Spleen (tissue), 11 donors: ENCODE results near the gene ID4. TPM values are rescaled to one million over a fixed set of nuclear protein-coding genes. Genes with fewer than 3 reads are reported as not detected.

ENCODE experiments used
- DNase-seq: peaks from one replicate; pipeline ENCODE4 v3.0.0-alpha.2; 2020
- H3K27ac ChIP-seq, 8 donors: fragments of 200-600 bp; sonication (generic) in 7 of 8; 1 replicate in 4 of 8; 2 replicates in 4 of 8; pipeline versions ENCODE4 v1.5.0 to v1.8.0; 2016 to 2021; ENCODE audit warnings: inconsistent platforms in 4 of 8, mild to moderate bottlenecking in 4 of 8, moderate library complexity in 1 of 8
- H3K27me3 ChIP-seq, 7 donors: fragments of 200-600 bp; sonication (generic) in 6 of 7; replicated peaks in 1 of 7; 1 replicate in 4 of 7; 2 replicates in 3 of 7; pipeline versions ENCODE4 v1.5.0 to v1.8.0; 2016 to 2021; ENCODE audit warnings: inconsistent platforms in 3 of 7, mild to moderate bottlenecking in 1 of 7
- H3K36me3 ChIP-seq, 6 donors: fragments of 200-600 bp; sonication (generic) in 5 of 6; 1 replicate in 4 of 6; 2 replicates in 2 of 6; pipeline versions ENCODE4 v1.5.0 to v1.8.0; 2016 to 2021; ENCODE audit warnings: inconsistent platforms in 2 of 6
- H3K4me1 ChIP-seq, 6 donors: fragments of 200-600 bp; sonication (generic) in 5 of 6; 1 replicate in 3 of 6; 2 replicates in 3 of 6; pipeline versions ENCODE4 v1.5.0 to v1.8.0; 2016 to 2021; ENCODE audit warnings: inconsistent platforms in 3 of 6
- H3K4me3 ChIP-seq, 8 donors: fragments of 200-600 bp; sonication (generic) in 7 of 8; 1 replicate in 4 of 8; 2 replicates in 4 of 8; pipeline versions ENCODE4 v1.5.0 to v1.8.0; 2016 to 2021; ENCODE audit warnings: inconsistent platforms in 4 of 8, mild to moderate bottlenecking in 4 of 8, moderate library complexity in 2 of 8
- H3K9me3 ChIP-seq, 8 donors: fragments of 200-600 bp; sonication (generic) in 7 of 8; 1 replicate in 4 of 8; 2 replicates in 4 of 8; pipeline versions ENCODE4 v1.5.0 to v1.8.0; 2016 to 2021; ENCODE audit warnings: inconsistent platforms in 4 of 8
- CTCF ChIP-seq, 11 experiments: fragments of 200-600 bp in 7 of 11; fragments of 450-650 bp in 4 of 11; sonication (generic) in 4 of 11; IDR thresholded peaks in 8 of 11; conservative IDR thresholded peaks in 3 of 11; 1 replicate in 7 of 11; 2 replicates in 4 of 11; pipeline versions ENCODE4 v1.4.0 to v1.8.0; 2016 to 2021; ENCODE audit warnings: antibody characterized with exemption in 11 of 11, inconsistent platforms in 4 of 11, mild to moderate bottlenecking in 1 of 11
- POLR2A ChIP-seq, 3 donors: fragments of 450-650 bp; IDR thresholded peaks; one replicate each; pipeline ENCODE4 v1.5.1; 2017; ENCODE audit warnings: antibody characterized with exemption in 3 of 3, mild to moderate bottlenecking in 1 of 3
- POLR2AphosphoS5 ChIP-seq, 3 donors: sonication (generic); formaldehyde crosslinking; IDR thresholded peaks; one replicate each; pipeline ENCODE4 v1.5.1; 2017; ENCODE audit warnings: antibody characterized with exemption in 3 of 3
- WGBS, 5 donors: extraction: QIAGEN DNeasy Blood & Tissue Kit in 3 of 5; methylation state at CpG; one replicate each; pipeline versions ENCODE4 v1.1.5 to v1.1.7; 2013 to 2018; 5-methylcytosine and 5-hydroxymethylcytosine counted together
- intact Hi-C: fragments of 100-400 bp; cut with DNase I; formaldehyde crosslinking; loops from one replicate; pipeline ENCODE4 v1.15.0; 2023; ENCODE audit warnings: low total_unique reads
- polyA plus RNA-seq, 3 donors: library from polyadenylated mRNA; stranded (reverse); fragments of 200-250 nt; gene quantifications; one replicate each; pipeline ENCODE4 v1.2.1, GENCODE V29; 2013
- total RNA-seq, 7 donors: library from RNA; depleted of rRNA in 3 of 7; stranded (reverse); fragments of >200 nt in 3 of 7; fragmentation: NEBNext Ultra II Directional in 4 of 7; extraction: Animal tissue kit (Norgen Biotek cat#: 25700) in 4 of 7; gene quantifications; one replicate each; pipeline versions ENCODE4 v1.1.0 to v1.2.1, GENCODE V29; 2016 to 2021
- donor health status: healthy with polysubstance abuse.
- donor health status: DM: no; HTN: no; CAD: no; lungs with moderate emphysema.
- donor health status: DM: no; HTN: no; CAD: no.
- donor health status: Bipolar disorder and iron deficiency.
- donor health status: healthy.
- donor health status: DM: no; HTN: no; CAD: no.
- donor health status: DM: yes; HTN: yes; CAD: no.

Gene ID4
- total and polyA plus RNA-seq, 10 donors: 7.8 to 29.1 (median 15.7) TPM

GRCh38 chr6:19864285-19864684 lies 27.1 kb downstream of the ID4 start:
- TF ChIP-seq POLR2A (IDR thresholded peaks at IDR 0.05) (no peak), CTCF (IDR thresholded peaks at IDR 0.05 in 8 of 11, conservative IDR thresholded peaks at IDR 0.05 in 3 of 11) (no peak)
- Histone ChIP-seq H3K27ac (no peak overlapping the region), H3K36me3 (no peaks in the 10 kb centered on the region), H3K4me1 (no peaks in the 10 kb centered on the region), H3K9me3 (no peaks in the 10 kb centered on the region), H3K4me3 (no peak overlapping the region), H3K27me3 (no peaks in the 10 kb centered on the region)
- intact Hi-C loops: no loop called here
- DNase-seq: no peak
- WGBS, 5 donors: 79 to 93% (median 90%) methylated on average over 3 of the region's 3 CpGs

- DNase-seq: no peak
- Histone ChIP-seq H3K4me1 (no peaks in the 10 kb centered on the region), H3K36me3 (no peaks in the 10 kb centered on the region), H3K27ac (no peak overlapping the region), H3K4me3 (no peak overlapping the region), H3K27me3 (no peaks in the 10 kb centered on the region), H3K9me3 (no peaks in the 10 kb centered on the region)
- WGBS, 5 donors: 42 to 71% (median 48%) methylated on average over 1 of the region's 1 CpG
- intact Hi-C loops: no loop called here
- TF ChIP-seq CTCF (IDR thresholded peaks at IDR 0.05 in 8 of 11, conservative IDR thresholded peaks at IDR 0.05 in 3 of 11) (no peak), POLR2AphosphoS5 (IDR thresholded peaks at IDR 0.05) (no peak), POLR2A (IDR thresholded peaks at IDR 0.05) (no peak)
Observed at GRCh38 chr6:19865178-19865577, 28.0 kb downstream of the ID4 start.

- H3K36me3 ChIP-seq: no peaks in the 10 kb centered on the region
- intact Hi-C loops: no loop called here
- 79 to 83% (median 80%) methylated on average over 18 of the region's 18 CpGs for WGBS, 5 donors
Observed at GRCh38 chr6:19866173-19866984, 29.2 kb downstream of the ID4 start.

More at GRCh38 chr6:19866173-19866984, 29.2 kb downstream of the ID4 start:
- TF ChIP-seq POLR2A (IDR thresholded peaks at IDR 0.05) (no peak), POLR2AphosphoS5 (IDR thresholded peaks at IDR 0.05) (no peak), CTCF (IDR thresholded peaks at IDR 0.05 in 8 of 11, conservative IDR thresholded peaks at IDR 0.05 in 3 of 11) (no peak)
- Histone ChIP-seq H3K27ac (no peak overlapping the region), H3K27me3 (no peaks in the 10 kb centered on the region), H3K4me1 (no peaks in the 10 kb centered on the region), H3K9me3 (no peaks in the 10 kb centered on the region), H3K4me3 (no peak overlapping the region)
- DNase-seq: no peak
